ENCODE measurements around the gene NTF4. TPM values are rescaled to one million over a fixed set of nuclear protein-coding genes. Genes with fewer than 3 reads are reported as not detected.

Gene NTF4
- total RNA-seq, 1 donor from 2014 or later = 1.1 TPM

DNA sequence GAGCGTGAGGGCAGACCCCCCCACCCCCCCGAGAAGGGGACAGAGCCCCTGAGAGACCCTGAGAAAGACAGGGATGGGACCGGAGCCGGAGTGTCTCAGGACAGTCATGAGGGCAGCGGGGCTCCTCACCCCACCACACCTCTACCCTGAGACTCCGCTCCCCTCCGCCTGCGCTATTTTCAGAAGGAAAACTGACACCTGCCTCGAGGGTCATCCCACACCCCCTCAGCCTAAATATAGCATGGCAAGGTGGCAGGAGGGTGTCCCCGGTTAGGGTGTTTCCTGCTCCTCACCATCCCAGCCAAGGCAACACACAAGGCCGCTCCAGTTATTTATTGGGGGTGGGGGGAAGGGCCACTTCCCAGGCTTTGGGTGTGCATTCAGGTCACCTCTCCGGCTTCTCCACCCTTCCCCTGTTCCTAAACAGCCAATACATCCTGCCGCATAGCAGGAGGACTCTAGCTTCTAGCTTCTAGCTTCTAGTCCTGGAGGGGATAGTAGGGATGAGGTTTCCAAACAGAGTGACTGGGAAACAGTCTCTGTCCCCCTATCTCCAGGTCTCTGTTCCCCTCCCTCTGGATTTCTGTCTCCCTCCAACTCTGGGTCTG, 1.4 kb upstream of the NTF4 start:
- Mint-ChIP-seq H3K4me3 (ENCODE audit: unreplicated experiment) (no peak overlapping the region), H3K27me3 (ENCODE audit: low read depth) (peaks cover 7% of the 10 kb centered on the region)
- no peak for DNase-seq (ENCODE audit: low spot score)

DNA sequence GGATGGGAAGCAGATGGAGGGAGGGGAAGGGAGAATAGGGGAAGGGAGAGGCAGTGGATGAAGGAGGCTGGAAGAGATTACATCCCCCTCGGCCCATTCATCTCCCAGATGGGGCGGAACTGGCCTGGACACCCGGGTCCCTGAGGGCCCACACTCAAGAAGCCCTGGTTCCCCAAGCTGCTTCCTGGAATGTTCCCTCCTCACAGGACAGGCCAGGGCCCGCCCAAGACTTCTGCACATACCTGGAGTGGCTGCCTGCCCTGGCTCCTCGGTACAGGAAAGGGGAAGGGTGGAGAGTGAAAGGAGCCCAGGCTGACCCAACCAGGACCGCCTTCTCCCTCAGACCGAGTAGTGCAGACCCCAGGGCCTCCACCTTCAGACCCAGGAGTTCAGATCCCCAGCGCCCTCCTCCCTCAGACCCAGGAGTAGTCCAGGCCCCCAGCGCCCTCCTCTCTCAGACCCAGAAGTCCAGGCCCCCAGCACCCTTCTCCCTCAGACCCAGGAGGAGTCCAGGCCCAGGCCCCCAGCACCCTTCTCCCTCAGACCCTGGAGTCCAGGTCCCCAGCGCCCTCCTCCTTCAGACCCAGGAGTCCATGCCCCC, 489 bp downstream of the NTF4 start:
- peak overlapping the region; percentile 40 for H3K4me3 Mint-ChIP-seq (ENCODE audit: unreplicated experiment)
- no peak overlapping the region for H3K27ac Mint-ChIP-seq (ENCODE audit: unreplicated experiment)
- H3K9me3 Mint-ChIP-seq (ENCODE audit: low read depth) = no peaks in the 10 kb centered on the region
- peaks cover 2% of the 10 kb centered on the region for H3K27me3 Mint-ChIP-seq (ENCODE audit: low read depth)
- TF ChIP-seq, protein P1, sequence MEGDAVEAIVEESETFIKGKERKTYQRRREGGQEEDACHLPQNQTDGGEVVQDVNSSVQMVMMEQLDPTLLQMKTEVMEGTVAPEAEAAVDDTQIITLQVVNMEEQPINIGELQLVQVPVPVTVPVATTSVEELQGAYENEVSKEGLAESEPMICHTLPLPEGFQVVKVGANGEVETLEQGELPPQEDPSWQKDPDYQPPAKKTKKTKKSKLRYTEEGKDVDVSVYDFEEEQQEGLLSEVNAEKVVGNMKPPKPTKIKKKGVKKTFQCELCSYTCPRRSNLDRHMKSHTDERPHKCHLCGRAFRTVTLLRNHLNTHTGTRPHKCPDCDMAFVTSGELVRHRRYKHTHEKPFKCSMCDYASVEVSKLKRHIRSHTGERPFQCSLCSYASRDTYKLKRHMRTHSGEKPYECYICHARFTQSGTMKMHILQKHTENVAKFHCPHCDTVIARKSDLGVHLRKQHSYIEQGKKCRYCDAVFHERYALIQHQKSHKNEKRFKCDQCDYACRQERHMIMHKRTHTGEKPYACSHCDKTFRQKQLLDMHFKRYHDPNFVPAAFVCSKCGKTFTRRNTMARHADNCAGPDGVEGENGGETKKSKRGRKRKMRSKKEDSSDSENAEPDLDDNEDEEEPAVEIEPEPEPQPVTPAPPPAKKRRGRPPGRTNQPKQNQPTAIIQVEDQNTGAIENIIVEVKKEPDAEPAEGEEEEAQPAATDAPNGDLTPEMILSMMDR (IDR thresholded peaks at IDR 0.05) = no peak
- no peak for DNase-seq (ENCODE audit: low spot score)
- no peaks in the 10 kb centered on the region for H3K36me3 Mint-ChIP-seq (ENCODE audit: low read depth)
- H3K4me1 Mint-ChIP-seq (ENCODE audit: low read depth) = peaks cover 12% of the 10 kb centered on the region

More for the DNA sequence above, 1.4 kb upstream of the NTF4 start:
- H3K36me3 Mint-ChIP-seq (ENCODE audit: low read depth) = peaks cover 3% of the 10 kb centered on the region
- TF ChIP-seq, protein P1 (IDR thresholded peaks at IDR 0.05) = no peak
- H3K4me1 Mint-ChIP-seq (ENCODE audit: low read depth) = peaks cover 12% of the 10 kb centered on the region
- H3K27ac Mint-ChIP-seq (ENCODE audit: unreplicated experiment) = no peak overlapping the region
- H3K9me3 Mint-ChIP-seq (ENCODE audit: low read depth) = peaks cover 6% of the 10 kb centered on the region

DNA sequence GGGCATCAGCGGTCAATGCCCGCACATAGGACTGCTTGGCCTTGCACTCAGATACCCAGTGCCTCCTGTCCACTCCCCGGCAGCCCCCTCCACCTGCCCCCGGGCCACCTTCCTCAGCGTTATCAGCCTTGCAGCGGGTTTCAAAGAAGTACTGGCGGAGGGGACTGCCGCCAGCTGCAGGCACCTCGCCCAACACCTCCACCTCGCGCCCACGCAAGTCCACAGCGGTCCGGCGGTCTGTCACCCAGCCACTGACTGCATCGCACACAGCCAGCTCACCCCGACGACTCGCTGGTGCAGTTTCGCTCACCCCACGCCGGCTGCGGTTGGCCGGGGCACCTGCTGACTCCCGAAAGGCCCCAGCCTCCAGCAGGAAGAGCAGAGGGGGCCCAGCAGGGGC, 3.2 kb downstream of the NTF4 start:
- TF ChIP-seq, protein P1 (IDR thresholded peaks at IDR 0.05) = no peak
- no peaks in the 10 kb centered on the region for H3K9me3 Mint-ChIP-seq (ENCODE audit: low read depth)
- no peaks in the 10 kb centered on the region for H3K36me3 Mint-ChIP-seq (ENCODE audit: low read depth)
- H3K27me3 Mint-ChIP-seq (ENCODE audit: low read depth) = peaks cover 2% of the 10 kb centered on the region
- no peak overlapping the region for H3K27ac Mint-ChIP-seq (ENCODE audit: unreplicated experiment)
- peaks cover 27% of the 10 kb centered on the region for H3K4me1 Mint-ChIP-seq (ENCODE audit: low read depth)
- no peak overlapping the region for H3K4me3 Mint-ChIP-seq (ENCODE audit: unreplicated experiment)
- no peak for DNase-seq (ENCODE audit: low spot score)

DNA sequence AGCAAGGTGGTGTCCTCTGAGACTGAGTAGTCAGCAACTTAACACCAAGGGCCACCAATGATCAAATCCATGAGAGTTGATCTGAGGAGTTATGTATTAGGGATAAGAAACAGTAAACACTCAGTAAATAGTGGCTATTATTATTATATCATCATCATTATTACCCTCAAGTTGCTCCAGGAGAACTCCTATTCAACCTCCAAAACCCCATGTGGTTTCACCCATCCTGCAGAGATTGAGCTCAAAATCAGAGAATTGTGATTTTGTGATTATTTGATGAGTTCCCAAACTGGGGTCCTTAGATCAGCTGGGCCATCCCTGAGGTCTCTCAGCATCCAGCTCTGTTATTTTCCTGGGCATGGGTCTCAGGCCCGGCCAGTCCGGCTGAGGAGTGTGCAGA, 3.6 kb downstream of the NTF4 start:
- Mint-ChIP-seq H3K9me3 (ENCODE audit: low read depth) (no peaks in the 10 kb centered on the region), H3K4me1 (ENCODE audit: low read depth) (peaks cover 31% of the 10 kb centered on the region), H3K27ac (ENCODE audit: unreplicated experiment) (no peak overlapping the region), H3K36me3 (ENCODE audit: low read depth) (no peaks in the 10 kb centered on the region), H3K27me3 (ENCODE audit: low read depth) (peaks cover 2% of the 10 kb centered on the region), H3K4me3 (ENCODE audit: unreplicated experiment) (no peak overlapping the region)
- TF ChIP-seq, protein P1 (IDR thresholded peaks at IDR 0.05) = no peak
- no peak for DNase-seq (ENCODE audit: low spot score)

DNA sequence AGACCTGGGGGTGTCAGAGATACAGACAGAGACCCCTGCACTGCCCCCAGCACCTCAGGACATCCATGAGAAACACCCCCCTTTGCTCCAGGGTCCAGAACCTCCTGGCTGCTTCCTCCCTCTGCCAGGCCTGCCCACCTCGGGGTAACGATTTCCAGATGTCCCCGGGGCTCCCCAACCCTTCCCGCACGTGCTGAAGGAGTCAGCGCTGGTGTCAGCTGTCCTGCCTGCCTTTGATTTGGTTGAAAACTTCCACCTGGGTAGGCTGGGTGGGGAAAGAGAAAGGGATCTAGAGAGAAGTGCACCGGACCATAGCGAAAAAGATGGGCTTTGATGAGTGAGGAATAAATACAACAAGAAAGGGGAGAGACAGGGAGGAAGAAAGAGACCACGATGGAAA, 5.6 kb downstream of the NTF4 start:
- DNase-seq (ENCODE audit: low spot score) = no peak
- no peaks in the 10 kb centered on the region for H3K9me3 Mint-ChIP-seq (ENCODE audit: low read depth)
- H3K36me3 Mint-ChIP-seq (ENCODE audit: low read depth) = no peaks in the 10 kb centered on the region
- no peak overlapping the region for H3K4me3 Mint-ChIP-seq (ENCODE audit: unreplicated experiment)
- H3K27me3 Mint-ChIP-seq (ENCODE audit: low read depth) = no peaks in the 10 kb centered on the region
- peaks cover 21% of the 10 kb centered on the region for H3K4me1 Mint-ChIP-seq (ENCODE audit: low read depth)
- H3K27ac Mint-ChIP-seq (ENCODE audit: unreplicated experiment) = no peak overlapping the region
- TF ChIP-seq, protein P1 (IDR thresholded peaks at IDR 0.05) = no peak

Measured in chondrocyte (in vitro differentiated cells).